ENCODE data around the gene REG4.

REG4 gene

DNA sequence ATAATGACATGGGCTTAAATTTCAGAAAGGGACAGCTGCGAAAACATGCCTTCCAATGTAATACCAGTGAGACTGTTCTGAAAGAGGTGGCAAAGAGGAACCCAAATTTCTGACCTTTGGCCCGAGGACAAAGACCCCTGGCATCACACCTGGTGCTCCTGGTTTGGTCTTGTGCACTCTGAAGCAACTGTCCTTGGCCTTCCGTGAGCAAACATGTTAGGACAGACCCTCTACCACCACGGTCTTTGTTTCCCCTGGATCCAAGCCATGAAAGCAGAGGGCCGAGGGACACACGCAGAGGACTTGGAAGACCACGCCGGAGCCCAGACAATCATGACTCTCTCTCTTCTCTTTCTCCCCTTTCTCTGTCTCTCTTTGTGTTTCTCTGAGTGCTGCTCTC, 6.0 kb downstream of the REG4 start:
- Histone ChIP-seq H3K4me3 (ENCODE audit: low read depth, low read length) (no peak overlapping the region), H3K36me3 (ENCODE audit: control insufficient read depth in 2 of 2, insufficient read depth in 1 of 2, low read length in 2 of 2) (no peaks in the 10 kb centered on the region), H3K4me1 (ENCODE audit: control insufficient read depth, insufficient read depth, low read length) (no peaks in the 10 kb centered on the region), H3K27ac (ENCODE audit: extremely low read depth, low read depth, low read length) (no peak overlapping the region), H3K9me3 (ENCODE audit: control insufficient read depth, insufficient read depth, low read depth, low read length) (no peaks in the 10 kb centered on the region)
- POLR2A ChIA-PET = no interaction called here
- TF ChIP-seq, protein P1, sequence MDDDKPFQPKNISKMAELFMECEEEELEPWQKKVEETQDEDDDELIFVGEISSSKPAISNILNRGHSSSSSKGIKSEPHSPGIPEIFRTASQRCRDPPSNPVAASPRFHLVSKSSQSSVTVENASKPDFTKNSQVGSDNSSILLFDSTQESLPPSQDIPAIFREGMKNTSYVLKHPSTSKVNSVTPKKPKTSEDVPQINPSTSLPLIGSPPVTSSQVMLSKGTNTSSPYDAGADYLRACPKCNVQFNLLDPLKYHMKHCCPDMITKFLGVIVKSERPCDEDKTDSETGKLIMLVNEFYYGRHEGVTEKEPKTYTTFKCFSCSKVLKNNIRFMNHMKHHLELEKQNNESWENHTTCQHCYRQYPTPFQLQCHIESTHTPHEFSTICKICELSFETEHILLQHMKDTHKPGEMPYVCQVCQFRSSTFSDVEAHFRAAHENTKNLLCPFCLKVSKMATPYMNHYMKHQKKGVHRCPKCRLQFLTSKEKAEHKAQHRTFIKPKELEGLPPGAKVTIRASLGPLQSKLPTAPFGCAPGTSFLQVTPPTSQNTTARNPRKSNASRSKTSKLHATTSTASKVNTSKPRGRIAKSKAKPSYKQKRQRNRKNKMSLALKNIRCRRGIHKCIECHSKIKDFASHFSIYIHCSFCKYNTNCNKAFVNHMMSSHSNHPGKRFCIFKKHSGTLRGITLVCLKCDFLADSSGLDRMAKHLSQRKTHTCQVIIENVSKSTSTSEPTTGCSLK (tag by site-specific recombination; IDR thresholded peaks at IDR 0.05) = no peak
- TF ChIP-seq ZNF184 (tag by site-specific recombination; IDR thresholded peaks at IDR 0.05) = no peak
- no peak for TF ChIP-seq KLF16 (tag by site-specific recombination; IDR thresholded peaks at IDR 0.05)
- TF ChIP-seq, protein P2, sequence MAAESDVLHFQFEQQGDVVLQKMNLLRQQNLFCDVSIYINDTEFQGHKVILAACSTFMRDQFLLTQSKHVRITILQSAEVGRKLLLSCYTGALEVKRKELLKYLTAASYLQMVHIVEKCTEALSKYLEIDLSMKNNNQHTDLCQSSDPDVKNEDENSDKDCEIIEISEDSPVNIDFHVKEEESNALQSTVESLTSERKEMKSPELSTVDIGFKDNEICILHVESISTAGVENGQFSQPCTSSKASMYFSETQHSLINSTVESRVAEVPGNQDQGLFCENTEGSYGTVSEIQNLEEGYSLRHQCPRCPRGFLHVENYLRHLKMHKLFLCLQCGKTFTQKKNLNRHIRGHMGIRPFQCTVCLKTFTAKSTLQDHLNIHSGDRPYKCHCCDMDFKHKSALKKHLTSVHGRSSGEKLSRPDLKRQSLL (tag by site-specific recombination; IDR thresholded peaks at IDR 0.05) = no peak
- no peak for TF ChIP-seq ZNF701 (tag by site-specific recombination; IDR thresholded peaks at IDR 0.05)
- TF ChIP-seq, protein P3, sequence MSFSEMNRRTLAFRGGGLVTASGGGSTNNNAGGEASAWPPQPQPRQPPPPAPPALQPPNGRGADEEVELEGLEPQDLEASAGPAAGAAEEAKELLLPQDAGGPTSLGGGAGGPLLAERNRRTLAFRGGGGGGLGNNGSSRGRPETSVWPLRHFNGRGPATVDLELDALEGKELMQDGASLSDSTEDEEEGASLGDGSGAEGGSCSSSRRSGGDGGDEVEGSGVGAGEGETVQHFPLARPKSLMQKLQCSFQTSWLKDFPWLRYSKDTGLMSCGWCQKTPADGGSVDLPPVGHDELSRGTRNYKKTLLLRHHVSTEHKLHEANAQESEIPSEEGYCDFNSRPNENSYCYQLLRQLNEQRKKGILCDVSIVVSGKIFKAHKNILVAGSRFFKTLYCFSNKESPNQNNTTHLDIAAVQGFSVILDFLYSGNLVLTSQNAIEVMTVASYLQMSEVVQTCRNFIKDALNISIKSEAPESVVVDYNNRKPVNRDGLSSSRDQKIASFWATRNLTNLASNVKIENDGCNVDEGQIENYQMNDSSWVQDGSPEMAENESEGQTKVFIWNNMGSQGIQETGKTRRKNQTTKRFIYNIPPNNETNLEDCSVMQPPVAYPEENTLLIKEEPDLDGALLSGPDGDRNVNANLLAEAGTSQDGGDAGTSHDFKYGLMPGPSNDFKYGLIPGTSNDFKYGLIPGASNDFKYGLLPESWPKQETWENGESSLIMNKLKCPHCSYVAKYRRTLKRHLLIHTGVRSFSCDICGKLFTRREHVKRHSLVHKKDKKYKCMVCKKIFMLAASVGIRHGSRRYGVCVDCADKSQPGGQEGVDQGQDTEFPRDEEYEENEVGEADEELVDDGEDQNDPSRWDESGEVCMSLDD (tag by site-specific recombination; IDR thresholded peaks at IDR 0.05) = no peak
- TF ChIP-seq, protein P4, sequence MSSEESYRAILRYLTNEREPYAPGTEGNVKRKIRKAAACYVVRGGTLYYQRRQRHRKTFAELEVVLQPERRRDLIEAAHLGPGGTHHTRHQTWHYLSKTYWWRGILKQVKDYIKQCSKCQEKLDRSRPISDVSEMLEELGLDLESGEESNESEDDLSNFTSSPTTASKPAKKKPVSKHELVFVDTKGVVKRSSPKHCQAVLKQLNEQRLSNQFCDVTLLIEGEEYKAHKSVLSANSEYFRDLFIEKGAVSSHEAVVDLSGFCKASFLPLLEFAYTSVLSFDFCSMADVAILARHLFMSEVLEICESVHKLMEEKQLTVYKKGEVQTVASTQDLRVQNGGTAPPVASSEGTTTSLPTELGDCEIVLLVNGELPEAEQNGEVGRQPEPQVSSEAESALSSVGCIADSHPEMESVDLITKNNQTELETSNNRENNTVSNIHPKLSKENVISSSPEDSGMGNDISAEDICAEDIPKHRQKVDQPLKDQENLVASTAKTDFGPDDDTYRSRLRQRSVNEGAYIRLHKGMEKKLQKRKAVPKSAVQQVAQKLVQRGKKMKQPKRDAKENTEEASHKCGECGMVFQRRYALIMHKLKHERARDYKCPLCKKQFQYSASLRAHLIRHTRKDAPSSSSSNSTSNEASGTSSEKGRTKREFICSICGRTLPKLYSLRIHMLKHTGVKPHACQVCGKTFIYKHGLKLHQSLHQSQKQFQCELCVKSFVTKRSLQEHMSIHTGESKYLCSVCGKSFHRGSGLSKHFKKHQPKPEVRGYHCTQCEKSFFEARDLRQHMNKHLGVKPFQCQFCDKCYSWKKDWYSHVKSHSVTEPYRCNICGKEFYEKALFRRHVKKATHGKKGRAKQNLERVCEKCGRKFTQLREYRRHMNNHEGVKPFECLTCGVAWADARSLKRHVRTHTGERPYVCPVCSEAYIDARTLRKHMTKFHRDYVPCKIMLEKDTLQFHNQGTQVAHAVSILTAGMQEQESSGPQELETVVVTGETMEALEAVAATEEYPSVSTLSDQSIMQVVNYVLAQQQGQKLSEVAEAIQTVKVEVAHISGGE (tag by site-specific recombination; conservative IDR thresholded peaks at IDR 0.05; ENCODE audit: low read depth) = no peak
- TF ChIP-seq ZBTB1 (tag by site-specific recombination; IDR thresholded peaks at IDR 0.05) = no peak
- no peak for TF ChIP-seq ZNF664 (tag by site-specific recombination; IDR thresholded peaks at IDR 0.05)
- TF ChIP-seq ZNF621 (tag by site-specific recombination; IDR thresholded peaks at IDR 0.05) = no peak
- no peak for TF ChIP-seq HOXA7 (CRISPR knock-in tag; IDR thresholded peaks at IDR 0.05; ENCODE audit: borderline replicate concordance)
- TF ChIP-seq, protein P5, sequence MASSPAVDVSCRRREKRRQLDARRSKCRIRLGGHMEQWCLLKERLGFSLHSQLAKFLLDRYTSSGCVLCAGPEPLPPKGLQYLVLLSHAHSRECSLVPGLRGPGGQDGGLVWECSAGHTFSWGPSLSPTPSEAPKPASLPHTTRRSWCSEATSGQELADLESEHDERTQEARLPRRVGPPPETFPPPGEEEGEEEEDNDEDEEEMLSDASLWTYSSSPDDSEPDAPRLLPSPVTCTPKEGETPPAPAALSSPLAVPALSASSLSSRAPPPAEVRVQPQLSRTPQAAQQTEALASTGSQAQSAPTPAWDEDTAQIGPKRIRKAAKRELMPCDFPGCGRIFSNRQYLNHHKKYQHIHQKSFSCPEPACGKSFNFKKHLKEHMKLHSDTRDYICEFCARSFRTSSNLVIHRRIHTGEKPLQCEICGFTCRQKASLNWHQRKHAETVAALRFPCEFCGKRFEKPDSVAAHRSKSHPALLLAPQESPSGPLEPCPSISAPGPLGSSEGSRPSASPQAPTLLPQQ (tag by site-specific recombination; IDR thresholded peaks at IDR 0.05) = no peak
- TF ChIP-seq ZNF610 (tag by site-specific recombination; IDR thresholded peaks at IDR 0.05; ENCODE audit: borderline replicate concordance) = no peak
- no peak for TF ChIP-seq SP2 (tag by site-specific recombination; IDR thresholded peaks at IDR 0.05)
- no peak for TF ChIP-seq SCRT1 (tag by site-specific recombination; IDR thresholded peaks at IDR 0.05; ENCODE audit: borderline replicate concordance)
- TF ChIP-seq ZNF670 (tag by site-specific recombination; IDR thresholded peaks at IDR 0.05; ENCODE audit: low read depth) = no peak
- CTCF ChIA-PET = interaction anchor here (0.6 to 0.8 kb wide), 3 partner anchors 107 to 359 kb away, joined by 3 read pairs; no protein-coding TSS in a partner anchor

Data from HEK293 (cell line).